HG02870 (cell line): ENCODE measurements around the gene DUS3L.
"Not testable (repeated sequence)": the region's sequence is repeated elsewhere in the genome, so short reads cannot be mapped to it uniquely, and the experiment has no call there.

Source experiments
- ATAC-seq: cut with Tn5 transposase; IDR thresholded peaks from one replicate; pipeline ENCODE4 v1.9.1; 2021; ENCODE audit warnings: mild to moderate bottlenecking, moderate library complexity; ENCODE audit not compliant: unreplicated experiment

Gene DUS3L

DNA sequence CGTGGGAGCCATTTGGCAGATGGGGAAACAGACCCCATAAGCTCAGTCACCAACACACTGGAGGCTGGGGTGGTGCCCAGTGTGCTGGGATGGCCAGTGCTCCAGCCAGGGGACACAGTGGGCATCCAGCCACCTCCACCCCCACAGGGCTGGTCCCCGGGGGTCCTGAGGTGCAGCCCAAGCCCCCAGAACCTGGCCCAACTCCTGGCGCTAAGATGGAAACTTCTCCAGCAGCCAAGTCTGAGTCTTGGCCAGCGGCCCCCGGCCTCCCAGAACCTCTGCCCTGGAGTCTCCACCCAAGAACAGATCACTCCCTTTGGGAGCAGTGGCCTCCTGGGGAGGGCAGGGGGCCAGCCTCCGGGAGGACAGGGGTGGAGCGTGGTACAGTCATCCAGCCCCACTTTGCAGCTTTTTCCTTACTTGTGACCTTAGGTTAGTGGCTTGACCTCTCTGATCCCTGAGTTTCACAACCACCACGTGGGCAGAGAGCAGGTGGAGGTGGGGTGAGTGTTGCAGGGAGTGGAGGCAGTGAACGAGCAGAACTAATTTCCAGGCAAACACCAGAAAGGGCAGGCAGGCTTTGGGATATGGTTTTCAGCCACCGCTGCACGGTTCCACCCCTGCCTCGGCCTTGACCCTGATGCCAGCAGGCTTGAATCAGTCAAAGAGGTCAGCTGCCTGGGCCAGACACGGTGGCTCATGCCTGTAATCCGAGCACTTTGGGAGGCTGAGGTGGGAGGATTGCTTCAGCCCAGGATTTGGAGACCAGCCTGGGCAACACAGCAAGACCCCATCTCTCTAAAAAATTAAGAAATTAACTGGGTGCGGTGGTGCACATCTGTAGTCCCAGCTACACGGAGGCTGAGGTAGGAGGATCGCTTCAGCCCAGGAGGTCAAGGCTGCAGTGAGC is 9.7 kb upstream of the DUS3L start:
- no peak for ATAC-seq

DNA sequence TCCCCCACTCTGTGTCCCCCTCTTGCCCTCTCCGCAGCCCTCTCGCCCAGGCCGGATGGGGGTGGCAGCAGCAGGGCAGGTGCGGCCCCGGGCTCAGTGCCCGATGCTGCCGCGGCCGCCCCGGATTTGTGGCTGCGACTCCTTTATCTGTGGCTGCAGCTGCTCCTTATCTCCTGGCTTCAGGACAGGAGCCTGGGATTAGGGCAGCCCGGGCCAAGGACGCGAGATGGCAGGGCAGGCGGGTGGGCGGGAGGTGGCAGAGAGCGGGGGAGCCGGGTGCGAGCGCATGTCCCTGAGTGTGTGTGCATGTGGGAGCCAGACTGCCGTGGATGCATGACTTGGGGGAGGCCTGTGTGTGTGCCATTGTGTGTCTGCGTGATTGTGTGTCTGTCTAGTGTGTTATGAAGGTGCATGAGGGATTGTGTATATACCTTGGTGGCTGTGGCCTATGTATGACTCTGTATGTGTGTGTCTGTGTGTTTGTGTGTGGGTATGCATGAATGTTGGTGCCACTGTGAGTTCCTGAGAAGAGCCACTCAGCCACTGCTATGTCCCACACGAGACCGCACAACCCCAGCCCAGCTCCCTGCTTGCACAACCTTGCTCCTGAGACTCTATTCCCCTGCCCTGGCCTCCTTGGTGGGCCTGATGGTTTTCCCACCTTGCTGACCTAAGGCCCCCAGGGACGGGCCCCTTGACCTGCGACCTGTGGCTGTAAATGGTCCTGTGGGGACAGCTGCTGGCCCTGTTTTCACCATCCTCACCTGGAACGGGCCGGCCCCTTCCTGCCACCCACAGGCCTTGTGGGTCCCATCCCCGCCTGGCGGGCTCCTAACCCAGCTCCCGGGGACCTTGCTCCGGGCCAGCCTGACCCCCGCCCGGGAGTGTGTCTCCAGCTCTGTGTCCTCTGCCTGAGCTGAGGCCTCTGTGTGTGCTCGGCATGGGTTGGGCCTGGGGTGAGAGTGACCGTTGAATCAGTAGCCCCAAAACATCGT is 8.6 kb upstream of the DUS3L start:
- no peak for ATAC-seq

DNA sequence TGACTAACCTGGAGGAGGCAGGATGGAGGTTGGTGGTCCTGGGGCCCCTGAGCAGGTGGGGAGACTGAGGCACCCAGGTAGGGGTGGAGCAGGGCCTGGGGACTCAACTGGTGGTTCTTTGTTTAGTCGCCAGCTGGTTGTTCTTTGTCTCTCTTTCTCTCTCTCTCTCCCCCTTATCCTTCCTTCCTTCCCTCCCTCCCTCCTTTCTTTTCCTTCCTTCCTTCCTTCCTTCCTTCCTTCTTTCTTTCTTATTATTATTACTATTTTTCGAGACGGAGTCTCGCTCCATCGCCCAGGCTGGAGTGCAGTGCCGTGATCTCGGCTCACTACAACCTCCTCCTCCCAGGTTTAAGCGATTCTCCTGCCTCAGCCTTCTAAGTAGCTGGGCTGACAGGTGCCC is 7.3 kb upstream of the DUS3L start:
- ATAC-seq = no peak

DNA sequence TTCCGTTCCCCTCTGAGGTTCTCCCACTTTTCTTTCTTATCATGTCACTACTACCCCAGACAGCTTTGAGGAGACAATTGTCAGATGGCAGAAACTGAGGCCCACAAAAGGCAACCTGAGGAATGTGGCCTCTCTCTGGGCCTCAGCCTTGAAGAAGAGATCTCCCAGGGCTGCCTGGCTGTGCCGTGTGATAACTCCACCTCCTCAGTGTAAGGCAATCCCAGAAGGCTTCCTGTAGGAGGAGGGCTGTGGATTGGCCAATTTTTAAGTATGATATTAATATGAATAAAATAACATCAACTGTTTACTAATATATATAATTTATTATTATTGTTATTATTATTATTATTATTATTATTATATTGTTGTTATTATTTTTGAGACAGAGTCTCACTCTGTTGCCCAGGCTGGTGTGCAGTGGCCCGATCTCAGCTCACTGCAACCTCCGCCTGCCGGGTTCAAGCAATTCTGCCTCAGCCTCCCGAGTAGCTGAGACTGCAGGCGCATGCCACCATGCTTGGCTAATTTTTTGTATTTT is 4.5 kb upstream of the DUS3L start:
- ATAC-seq = no peak

DNA sequence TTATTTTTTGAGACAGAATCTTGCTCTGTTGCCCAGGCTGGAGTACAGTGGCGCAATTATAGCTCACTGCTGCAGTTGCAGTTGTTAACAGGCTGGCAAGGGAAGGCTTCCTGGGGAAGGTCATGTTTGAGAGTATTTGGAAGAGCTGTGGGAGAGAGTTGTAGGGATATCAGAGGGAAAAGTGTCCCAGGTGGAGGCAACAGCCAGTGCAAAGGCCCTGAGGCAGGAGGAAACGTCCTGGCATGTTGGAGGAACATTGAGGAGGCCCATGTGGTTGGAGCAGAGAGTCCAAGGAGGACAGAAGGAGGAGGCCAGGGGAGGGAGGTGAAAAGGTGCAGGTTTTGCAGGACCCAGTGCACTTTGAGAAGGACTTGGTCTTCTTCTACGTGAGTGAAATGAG is 2.2 kb upstream of the DUS3L start:
- ATAC-seq = no peak

DNA sequence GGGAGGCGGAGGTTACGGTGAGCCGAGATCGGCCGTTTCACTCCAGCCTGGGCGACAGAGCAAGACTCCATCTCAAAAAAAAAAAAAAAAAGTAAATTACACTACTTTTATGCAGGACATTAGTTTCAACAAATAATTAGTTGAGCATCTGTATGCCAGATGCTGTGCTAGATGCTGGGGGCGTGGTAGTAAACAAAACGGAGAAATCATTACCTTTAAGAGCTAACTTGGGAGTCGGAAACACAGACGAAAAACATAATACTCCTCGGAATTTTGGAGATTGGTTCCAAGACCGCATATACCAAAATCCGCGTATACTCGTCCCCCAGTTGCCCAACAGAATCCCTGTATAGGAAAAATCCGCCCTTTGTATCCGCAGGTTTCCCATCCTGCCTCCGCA is 1.3 kb upstream of the DUS3L start:
- ATAC-seq = no peak

DNA sequence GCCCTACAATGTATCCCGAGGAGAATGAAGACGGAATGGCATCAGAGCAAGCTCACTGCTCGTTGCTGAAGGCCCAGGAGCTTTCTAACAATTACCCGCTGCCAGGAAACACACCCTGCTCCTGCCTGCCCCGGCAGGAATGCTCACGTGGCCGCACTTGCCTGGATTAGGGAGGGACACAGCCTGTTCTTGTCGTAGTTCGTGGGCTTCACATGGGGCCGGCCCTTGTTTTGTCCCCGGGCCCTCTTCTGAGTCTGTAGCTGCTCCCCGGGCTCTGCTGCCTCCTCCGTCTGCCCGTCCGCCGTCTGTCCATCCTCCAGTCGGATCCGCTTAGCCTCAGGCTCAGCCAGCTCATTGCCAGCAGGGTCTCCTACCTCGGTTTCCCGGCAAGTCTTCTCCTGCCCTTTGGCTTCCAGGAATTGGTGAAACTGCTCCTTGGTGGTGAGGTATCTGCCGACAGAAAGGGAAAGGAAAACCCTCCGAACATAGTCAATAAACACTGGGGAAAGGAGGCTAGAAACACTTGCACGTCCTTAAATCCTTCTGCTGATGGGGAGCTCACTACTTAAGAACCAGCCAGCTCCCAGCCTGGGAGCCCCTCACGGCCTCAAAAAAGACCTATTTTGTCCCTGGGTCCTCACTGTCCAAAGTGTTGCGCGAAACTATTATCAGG is 941 bp downstream of the DUS3L start:
- ATAC-seq = no peak

DNA sequence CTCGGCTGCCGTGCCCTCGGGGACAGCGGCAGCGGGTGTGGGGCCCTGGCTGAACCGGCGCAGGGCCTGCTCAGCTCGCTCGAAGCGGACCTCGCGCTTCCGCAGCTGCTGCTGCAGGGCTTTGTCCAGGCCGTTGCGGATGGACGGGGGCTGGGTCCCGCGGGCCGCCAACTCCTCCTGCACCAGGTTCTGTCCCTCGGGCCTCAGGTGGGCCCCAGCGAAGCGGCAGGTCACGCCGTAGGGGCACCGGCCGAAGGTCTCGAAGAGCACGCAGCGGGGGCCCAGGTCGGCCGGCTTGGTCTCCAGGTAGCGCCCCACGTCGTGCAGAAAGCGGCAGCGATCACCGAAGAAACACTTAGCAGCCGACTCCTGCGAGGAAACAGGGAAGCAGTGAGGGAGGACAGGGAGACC is 1.6 kb downstream of the DUS3L start:
- no peak for ATAC-seq

DNA sequence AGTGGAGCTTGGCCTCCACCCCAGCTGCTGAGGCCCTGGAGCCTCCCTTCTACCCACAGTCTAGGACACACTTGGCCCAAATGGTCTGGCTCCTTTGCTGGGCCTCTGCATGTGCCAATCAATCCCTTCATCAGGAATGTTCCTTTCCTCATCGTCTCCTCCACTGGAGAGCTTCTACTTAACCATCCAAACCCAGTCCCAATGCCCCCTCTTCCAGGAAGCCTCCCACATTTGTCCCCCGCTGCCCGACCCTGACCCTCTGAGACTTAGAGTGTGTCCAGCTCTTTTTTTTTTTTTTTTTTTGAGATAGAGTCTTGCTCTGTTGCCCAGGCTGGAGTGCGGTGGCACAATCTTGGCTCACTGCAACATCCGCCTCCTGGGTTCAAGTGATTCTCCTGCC is 2.5 kb downstream of the DUS3L start:
- ATAC-seq = no peak

DNA sequence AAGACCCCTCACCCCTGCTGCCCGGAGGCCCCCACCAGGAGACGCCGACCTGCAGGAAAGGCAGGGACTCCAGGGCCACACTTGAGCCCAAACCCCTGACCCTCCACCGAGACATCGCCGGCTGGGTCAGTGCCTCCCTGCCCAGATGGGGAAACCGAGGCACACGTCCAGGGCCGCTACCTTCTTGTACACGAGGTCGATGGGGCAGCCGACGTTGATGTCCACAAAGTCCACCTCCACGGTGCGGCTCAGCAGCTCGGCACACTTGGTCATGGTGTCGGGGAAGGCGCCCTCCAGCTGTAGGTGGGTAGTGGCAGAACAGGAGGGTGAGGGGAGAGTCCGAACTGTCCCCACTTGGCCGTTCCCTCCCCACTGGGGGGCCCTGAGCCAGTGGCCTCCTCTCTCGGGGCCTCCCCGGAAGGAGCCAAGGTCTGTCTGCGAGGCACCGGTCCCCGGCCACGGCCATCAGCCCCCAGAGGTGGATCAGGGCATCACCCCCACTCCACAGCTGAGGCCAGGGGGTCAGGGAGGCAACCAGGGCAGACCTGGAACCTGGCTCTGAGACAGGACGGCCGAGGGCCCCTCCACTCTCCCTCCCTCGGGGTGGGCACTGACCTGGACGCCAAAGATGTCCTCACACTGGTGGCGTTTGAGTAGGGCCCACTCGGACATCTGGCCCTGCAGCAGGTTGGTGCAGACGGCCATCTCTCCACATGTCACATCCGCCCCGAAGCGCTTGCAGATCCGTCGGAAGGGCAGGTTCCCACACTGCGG is 3.4 kb downstream of the DUS3L start:
- no peak for ATAC-seq

DNA sequence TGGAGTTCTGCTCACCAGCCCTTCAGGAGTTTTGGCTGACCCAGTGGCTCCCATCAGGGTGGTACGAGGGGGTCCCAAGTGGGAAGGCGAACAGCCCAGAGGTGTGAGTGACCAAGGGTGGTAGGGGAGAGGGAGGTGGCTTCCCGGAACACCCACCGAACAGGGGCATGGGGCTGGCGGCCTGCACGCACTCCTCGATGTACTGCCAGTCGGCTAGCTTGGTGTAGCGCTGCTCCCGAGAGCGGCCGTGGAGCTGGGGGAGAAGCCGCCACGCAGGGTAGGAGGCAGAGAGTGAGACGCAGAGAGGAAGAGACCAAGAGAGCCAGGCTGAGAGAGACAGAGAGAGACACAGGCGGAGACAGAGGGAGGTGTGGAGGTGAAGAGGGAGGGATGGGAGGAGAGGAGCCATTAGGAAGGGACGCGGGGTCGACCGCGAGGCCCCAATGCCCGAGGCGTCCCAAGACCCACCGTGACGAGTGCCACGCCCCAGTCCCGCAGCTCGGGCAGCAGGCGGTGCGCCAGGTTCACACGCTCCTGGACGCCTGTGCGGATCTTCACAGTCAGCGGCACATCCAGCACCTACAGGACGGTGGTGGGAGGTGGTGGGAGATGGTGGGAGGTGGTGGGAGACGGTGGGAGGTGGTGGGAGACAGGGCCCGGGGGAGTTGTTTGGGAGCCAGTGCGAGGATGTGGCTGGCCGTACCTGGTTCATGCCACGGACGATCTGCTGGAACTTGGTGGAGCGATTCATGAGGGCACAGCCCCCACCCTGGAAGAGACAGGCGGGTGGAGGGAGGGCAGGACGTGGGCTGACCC is 4.2 kb downstream of the DUS3L start:
- ATAC-seq = no peak

DNA sequence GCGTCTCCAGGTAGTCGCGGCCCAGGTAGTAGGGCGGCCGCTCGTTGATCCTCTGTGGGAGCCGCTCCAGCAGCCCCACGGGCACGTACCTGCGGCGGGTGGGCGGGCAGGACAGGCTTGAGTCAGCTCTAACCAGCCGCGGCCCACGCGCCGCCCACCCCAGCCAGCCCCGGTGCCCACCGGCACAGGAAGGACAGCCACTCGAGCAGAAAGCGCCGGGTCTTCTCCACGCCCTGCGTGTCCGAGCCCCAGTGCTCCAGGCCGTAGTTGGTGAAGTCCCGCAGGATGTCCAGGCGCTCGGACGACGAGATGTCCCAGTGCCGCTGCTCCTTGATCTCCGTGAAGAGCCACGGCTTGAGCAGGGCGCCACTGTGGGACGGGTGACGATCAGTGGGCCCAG is 5.5 kb downstream of the DUS3L start:
- ATAC-seq = no peak

DNA sequence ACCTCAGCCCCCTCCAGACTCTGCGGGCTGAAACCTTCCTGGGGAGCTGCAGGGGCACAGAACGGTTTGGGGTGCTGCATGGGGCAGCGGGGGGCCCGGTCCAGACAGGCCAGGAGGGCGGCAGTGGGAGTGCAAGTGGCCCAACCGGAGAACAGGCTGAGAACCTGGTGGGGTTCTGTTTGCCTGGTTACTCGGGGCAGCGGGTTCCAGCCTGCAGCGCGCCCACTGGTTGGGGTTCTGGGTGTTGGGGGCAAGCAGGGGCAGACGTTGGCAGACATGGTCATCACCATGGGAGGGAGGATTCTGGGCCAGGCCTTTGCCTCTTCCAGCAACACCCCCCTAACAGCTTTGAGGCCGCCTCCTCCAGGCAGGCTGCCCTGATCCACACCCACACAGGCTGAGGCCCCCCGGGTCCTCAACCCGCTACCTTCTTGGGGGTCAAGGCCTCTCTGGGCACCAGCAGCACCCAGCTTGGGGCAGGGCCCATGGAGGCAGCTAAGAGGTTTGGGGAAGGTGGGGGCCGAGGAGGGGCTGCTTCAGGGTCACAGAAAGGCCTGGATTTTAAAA is 6.3 kb downstream of the DUS3L start, which contains the start of gene PRR22:
Gene PRR22 (minus strand): TSS at position 166 of the 567 bp plus-strand sequence. CDS start 86 bp downstream, at position 80.
- no peak for ATAC-seq

DNA sequence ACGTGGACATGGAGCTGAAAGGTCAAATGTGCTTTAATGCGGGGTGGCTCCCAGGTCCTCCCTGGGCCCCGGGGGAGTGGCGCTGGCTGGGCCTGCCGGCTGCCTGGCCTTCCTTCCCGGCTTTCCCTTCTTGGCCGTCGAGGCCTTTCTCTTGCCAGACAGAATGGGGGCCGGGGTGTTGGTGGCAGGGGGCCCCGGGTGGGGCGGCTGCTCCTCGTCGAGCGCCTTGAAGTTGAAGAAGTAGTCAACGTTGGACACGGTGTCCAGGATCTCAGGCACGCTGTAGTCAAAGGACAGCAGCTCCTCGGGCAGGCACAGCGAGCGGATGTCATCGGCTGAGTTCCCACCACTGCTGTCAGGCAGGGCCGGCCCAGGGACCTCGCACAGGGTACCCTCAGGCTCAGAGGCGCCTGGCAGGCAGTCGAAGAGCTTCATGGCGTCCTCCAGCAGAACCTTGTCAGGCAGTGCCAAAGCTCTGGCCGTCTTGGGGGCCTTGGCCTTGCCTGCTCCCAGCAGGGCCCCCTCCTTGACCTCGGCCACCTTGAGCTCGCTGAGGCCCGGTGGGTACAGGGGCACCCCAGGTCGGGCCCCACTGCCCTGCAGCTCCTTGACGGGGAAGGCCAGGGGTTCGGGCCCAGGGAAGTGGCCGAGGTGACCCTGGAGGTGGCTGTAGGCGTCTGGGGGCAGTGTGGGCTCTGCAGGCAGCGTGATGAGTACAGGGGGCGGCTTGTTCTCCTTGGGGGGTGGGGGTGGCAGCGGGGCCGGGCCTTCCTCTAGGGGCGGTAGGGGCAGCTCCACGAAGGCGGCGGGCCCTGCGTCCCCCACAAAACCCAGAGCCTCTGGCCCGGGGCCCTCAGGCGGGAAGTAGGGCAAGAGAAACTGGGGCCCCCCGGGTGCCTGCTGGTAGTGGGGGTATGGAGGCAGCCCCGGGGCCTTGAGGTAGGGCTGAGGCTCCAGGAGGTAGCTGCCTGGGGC is 7.7 kb downstream of the DUS3L start:
- ATAC-seq = no peak

DNA sequence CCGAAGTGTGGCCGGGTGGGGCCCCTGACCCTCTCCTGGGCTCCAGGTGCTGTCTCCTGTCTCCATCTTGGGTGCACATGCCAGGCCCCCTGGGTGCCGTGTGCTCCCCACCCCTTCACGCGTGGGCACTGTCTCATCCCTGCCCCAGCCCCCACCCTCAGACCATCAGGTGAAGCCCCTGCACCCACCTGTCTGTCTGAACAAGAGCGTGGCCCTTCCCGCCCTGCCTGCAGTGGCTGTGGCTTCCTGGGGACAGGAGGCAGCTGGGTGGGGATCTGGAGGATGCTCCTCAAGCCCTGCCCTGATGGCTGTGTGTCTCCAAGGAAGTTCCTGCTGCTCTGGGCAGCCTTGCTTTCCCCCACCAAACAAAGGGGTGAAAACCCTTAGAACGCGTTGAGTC is 8.6 kb downstream of the DUS3L start:
- ATAC-seq = no peak

DNA sequence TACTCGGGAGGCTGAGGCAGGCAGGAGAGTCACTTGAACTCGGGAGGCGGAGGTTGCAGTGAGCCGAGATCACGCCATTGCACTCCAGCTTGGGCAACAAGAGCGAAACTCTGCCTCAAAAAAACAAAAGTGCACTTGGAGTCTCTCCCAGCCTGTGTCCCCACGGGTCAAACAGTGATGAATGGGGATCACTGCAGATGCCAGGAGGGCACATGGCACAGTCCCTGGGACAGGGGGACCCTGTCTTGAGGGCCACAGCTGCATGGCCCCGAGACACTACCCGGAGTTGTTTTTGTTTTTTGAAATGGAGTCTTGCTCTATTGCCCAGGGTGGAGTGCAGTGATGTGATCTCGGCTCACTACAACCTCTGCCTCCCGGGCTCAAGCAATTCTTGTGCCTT is 10.0 kb downstream of the DUS3L start:
- ATAC-seq = not testable (repeated sequence)

DNA sequence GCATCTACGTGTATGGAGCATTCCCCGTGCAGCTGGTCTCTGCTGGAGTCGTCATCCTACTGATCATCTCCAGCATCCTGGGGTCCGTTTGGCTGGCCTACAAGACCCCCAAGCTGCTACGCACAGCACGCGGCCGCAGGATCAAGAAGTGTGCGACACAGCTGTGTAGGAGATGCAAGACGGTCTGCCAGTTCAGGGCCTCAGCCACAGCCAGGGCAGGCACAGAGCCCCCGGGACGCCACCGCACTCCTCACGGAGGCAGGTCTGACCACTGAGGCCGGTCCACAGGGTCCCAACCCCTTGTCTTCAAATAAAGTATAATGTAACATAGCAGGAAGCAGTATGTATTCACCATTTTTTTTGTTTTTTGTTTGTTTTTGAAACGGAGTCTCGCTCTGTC is 12.6 kb downstream of the DUS3L start:
- no peak for ATAC-seq
